Adrenal gland (tissue), 12 donors: ENCODE data around the gene PALS2. TPM values are rescaled to one million over a fixed set of nuclear protein-coding genes. Genes with fewer than 3 reads are reported as not detected.

Source experiments
- DNase-seq, 7 donors: peaks; one replicate each; pipeline ENCODE4 v3.0.0-alpha.2; 2019 to 2020
- H3K27ac ChIP-seq, 5 donors: fragments of 200-600 bp; sonication (generic) in 4 of 5; 1 replicate in 3 of 5; 2 replicates in 2 of 5; pipeline versions ENCODE4 v1.5.1 to v1.8.0; 2016 to 2020; ENCODE audit warnings: mild to moderate bottlenecking in 1 of 5
- H3K27me3 ChIP-seq: fragments of 200-600 bp; 2 replicates; pipeline ENCODE4 v1.8.0; 2021
- H3K36me3 ChIP-seq, 2 donors: fragments of 200-600 bp; replicated peaks in 1 of 2; 1 replicate in 1 of 2; 2 replicates in 1 of 2; pipeline versions ENCODE4 v1.5.1 to v1.8.0; 2018 to 2022
- H3K4me1 ChIP-seq, 2 donors: fragments of 200-600 bp; replicated peaks in 1 of 2; 1 replicate in 1 of 2; 2 replicates in 1 of 2; pipeline versions ENCODE4 v1.5.1 to v1.8.0; 2018 to 2021
- H3K4me3 ChIP-seq, 4 donors: fragments of 200-600 bp; sonication (generic) in 3 of 4; one replicate each; pipeline ENCODE4 v1.5.1; 2016 to 2018
- H3K9me3 ChIP-seq, 3 donors: fragments of 200-600 bp; sonication (generic) in 1 of 3; replicated peaks in 1 of 3; 1 replicate in 2 of 3; 2 replicates in 1 of 3; pipeline versions ENCODE4 v1.5.1 to v1.8.0; 2016 to 2021
- CTCF ChIP-seq, 6 experiments: fragments of 450-650 bp in 4 of 6; fragments of 200-600 bp in 2 of 6; sonication (generic) in 1 of 6; IDR thresholded peaks; 1 replicate in 5 of 6; 2 replicates in 1 of 6; pipeline versions ENCODE4 v1.5.1 to v1.8.0; 2016 to 2021; ENCODE audit warnings: antibody characterized with exemption in 6 of 6, mild to moderate bottlenecking in 2 of 6, moderate library complexity in 1 of 6
- POLR2A ChIP-seq, 2 donors: fragments of 450-650 bp; IDR thresholded peaks; one replicate each; pipeline ENCODE4 v1.6.1; 2017; ENCODE audit warnings: antibody characterized with exemption in 2 of 2, mild to moderate bottlenecking in 2 of 2, moderate library complexity in 1 of 2
- WGBS, 4 donors: extraction: QIAGEN DNeasy Blood & Tissue Kit in 2 of 4; methylation state at CpG; one replicate each; pipeline versions ENCODE4 v1.1.5 to v1.1.7; 2013 to 2017; 5-methylcytosine and 5-hydroxymethylcytosine counted together
- intact Hi-C, 2 donors: fragments of 100-400 bp; cut with DNase I; formaldehyde crosslinking; loops; one replicate each; pipeline versions ENCODE4 v1.14.1 to v1.15.0; 2022 to 2023
- polyA plus RNA-seq, 3 donors: library from polyadenylated mRNA; stranded (reverse); fragments of 200-250 nt in 2 of 3; fragments of 350-450 nt in 1 of 3; fragmentation: Illumina TruSeq in 1 of 3; extraction: RNeasy Lipid Tissue Mini Kit (QIAGEN cat#74804) in 1 of 3; gene quantifications; one replicate each; pipeline ENCODE4 v1.2.3, GENCODE V29; 2013 to 2014
- total RNA-seq, 9 donors: library from RNA; depleted of rRNA in 4 of 9; stranded (reverse); fragments of >200 nt in 4 of 9; fragments of 120-200 nt in 1 of 9; fragmentation: NEBNext Ultra II Directional in 1 of 9; extraction: Animal tissue kit (Norgen Biotek cat#: 25700) in 1 of 9; gene quantifications; one replicate each; pipeline versions ENCODE4 v1.1.0 to v1.2.4, GENCODE V29; 2013 to 2023
- donor health status: healthy with polysubstance abuse.
- donor health status: Bipolar disorder and iron deficiency.
- donor health status: DM: yes; HTN: yes; CAD: no.
- donor health status: DM: no; HTN: no; CAD: no.
- donor health status: DM: no; HTN: no; CAD: no.
- donor health status: DM: yes; HTN: yes; CAD: no.

The PALS2 gene
- total and polyA plus RNA-seq, 12 donors: 0.98 to 61.1 (median 9.5) TPM

GRCh38 chr7:24580283-24580946 lies 7.2 kb downstream of the PALS2 start:
- Histone ChIP-seq H3K4me3 (no peak overlapping the region), H3K27me3 (no peaks in the 10 kb centered on the region), H3K9me3 (no peaks in the 10 kb centered on the region), H3K4me1 (no peaks in the 10 kb centered on the region), H3K36me3 (no peaks in the 10 kb centered on the region), H3K27ac (no peak overlapping the region)
- 44 to 74% (median 67%) methylated on average over 2 of the region's 2 CpGs for WGBS, 4 donors
- DNase-seq: no peak
- TF ChIP-seq CTCF (IDR thresholded peaks at IDR 0.05) (no peak), POLR2A (IDR thresholded peaks at IDR 0.05) (no peak)
- intact Hi-C loops: no loop called here

GRCh38 chr7:24582166-24582565 lies 8.9 kb downstream of the PALS2 start:
- intact Hi-C loops: no loop called here

GRCh38 chr7:24587853-24588252 lies 14.6 kb downstream of the PALS2 start:
- Histone ChIP-seq H3K4me3 (no peak overlapping the region), H3K9me3 (no peaks in the 10 kb centered on the region), H3K4me1 (no peaks in the 10 kb centered on the region), H3K27me3 (no peaks in the 10 kb centered on the region), H3K36me3 (no peaks in the 10 kb centered on the region), H3K27ac (no peak overlapping the region)
- DNase-seq: peak in 1 of 7 donors; percentile 2
- 87 to 96% (median 88%) methylated on average over 3 of the region's 3 CpGs for WGBS, 4 donors
- no peak for TF ChIP-seq POLR2A (IDR thresholded peaks at IDR 0.05)
- peak in 3 of 6 experiments; percentile 9 to 36 (median 21) for TF ChIP-seq CTCF (IDR thresholded peaks at IDR 0.05)
- intact Hi-C loops: no loop called here

More at GRCh38 chr7:24582166-24582565, 8.9 kb downstream of the PALS2 start:
- no peaks in the 10 kb centered on the region for H3K36me3 ChIP-seq
- no peak overlapping the region for H3K4me3 ChIP-seq
- TF ChIP-seq POLR2A (IDR thresholded peaks at IDR 0.05) (no peak), CTCF (IDR thresholded peaks at IDR 0.05) (no peak)
- no peak overlapping the region for H3K27ac ChIP-seq
- H3K27me3 ChIP-seq: no peaks in the 10 kb centered on the region
- no peak for DNase-seq
- WGBS, 4 donors: 85 to 96% (median 89%) methylated on average over 2 of the region's 2 CpGs
- H3K9me3 ChIP-seq: no peaks in the 10 kb centered on the region
- H3K4me1 ChIP-seq: no peaks in the 10 kb centered on the region

GRCh38 chr7:24591152-24591551 lies 17.9 kb downstream of the PALS2 start:
- no peaks in the 10 kb centered on the region for H3K4me1 ChIP-seq
- TF ChIP-seq POLR2A (IDR thresholded peaks at IDR 0.05): no peak
- no peak for TF ChIP-seq CTCF (IDR thresholded peaks at IDR 0.05)
- DNase-seq: no peak
- H3K9me3 ChIP-seq: no peaks in the 10 kb centered on the region
- intact Hi-C loops: no loop called here
- H3K27ac ChIP-seq: no peak overlapping the region
- no peaks in the 10 kb centered on the region for H3K27me3 ChIP-seq
- H3K4me3 ChIP-seq: no peak overlapping the region
- H3K36me3 ChIP-seq: no peaks in the 10 kb centered on the region
- 81 to 94% (median 85%) methylated on average over 1 of the region's 1 CpG for WGBS, 4 donors
